ENCODE results near the gene FAM240A. TPM values are rescaled to one million over a fixed set of nuclear protein-coding genes. Genes with fewer than 3 reads are reported as not detected.

Gene FAM240A
- total RNA-seq, 1 experiment from 2014 or later = not detected

DNA sequence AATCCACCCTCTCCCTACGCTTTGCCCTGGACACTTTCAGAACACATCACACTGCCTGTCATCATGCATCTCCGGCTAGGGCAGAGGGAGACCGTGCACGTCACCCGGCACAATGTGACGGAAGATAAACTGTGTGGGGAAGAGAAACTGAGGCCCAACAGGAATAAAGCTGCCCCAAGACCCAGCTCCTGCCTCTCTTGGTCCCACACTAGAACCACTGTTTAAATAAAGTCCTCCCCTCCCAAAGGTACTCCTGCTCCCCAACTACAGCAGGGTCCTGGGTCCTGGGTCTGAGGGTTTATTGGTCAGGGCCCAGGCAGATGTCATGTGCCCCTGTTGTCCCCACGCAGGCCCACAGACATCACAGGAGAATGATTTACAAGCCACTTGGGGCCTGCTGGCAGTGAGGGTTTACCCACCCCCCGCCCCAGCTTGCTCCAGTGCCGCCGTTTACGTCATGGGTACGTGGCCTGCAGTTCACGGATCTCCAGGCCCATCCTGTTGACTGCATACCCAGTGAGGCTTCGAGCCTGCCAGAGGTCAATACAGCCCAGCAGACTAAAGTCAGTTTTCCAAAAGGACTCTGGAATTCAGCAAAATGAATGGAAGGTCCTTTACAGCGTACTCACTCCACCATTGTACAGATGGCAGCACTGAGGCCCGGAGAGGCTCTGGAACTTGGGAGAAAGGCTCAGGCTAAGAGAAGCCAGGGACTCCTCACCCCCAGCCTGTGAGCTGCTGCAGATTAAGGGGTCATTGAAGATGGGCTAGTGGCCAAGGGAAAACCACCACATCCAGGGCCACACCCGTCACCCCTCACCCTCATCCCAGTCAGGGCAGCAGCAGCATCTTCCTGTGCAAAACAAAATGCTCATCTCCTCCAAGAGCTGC, 57.9 kb downstream of the FAM240A start:
- intact Hi-C loops (cut with micrococcal nuclease; ENCODE audit: unreplicated experiment) = no loop called here
- no peaks in the 10 kb centered on the region for H3K4me1 Mint-ChIP-seq (ENCODE audit: low read depth, unreplicated experiment)
- ChIA-PET POLR2A (no interaction called here), CTCF (no interaction called here)
- no peaks in the 10 kb centered on the region for H3K36me3 Mint-ChIP-seq (ENCODE audit: insufficient read depth, unreplicated experiment)
- DNase-seq = peak in 1 of 2 experiments; percentile 12
- H3K4me3 ChIP-seq (ENCODE audit: low read depth, low read length) = no peak overlapping the region
- TF ChIP-seq, protein P1, sequence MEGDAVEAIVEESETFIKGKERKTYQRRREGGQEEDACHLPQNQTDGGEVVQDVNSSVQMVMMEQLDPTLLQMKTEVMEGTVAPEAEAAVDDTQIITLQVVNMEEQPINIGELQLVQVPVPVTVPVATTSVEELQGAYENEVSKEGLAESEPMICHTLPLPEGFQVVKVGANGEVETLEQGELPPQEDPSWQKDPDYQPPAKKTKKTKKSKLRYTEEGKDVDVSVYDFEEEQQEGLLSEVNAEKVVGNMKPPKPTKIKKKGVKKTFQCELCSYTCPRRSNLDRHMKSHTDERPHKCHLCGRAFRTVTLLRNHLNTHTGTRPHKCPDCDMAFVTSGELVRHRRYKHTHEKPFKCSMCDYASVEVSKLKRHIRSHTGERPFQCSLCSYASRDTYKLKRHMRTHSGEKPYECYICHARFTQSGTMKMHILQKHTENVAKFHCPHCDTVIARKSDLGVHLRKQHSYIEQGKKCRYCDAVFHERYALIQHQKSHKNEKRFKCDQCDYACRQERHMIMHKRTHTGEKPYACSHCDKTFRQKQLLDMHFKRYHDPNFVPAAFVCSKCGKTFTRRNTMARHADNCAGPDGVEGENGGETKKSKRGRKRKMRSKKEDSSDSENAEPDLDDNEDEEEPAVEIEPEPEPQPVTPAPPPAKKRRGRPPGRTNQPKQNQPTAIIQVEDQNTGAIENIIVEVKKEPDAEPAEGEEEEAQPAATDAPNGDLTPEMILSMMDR (IDR thresholded peaks at IDR 0.05; ENCODE audit: insufficient read depth in 1 of 2, low read depth in 1 of 2, low read length in 1 of 2, severe bottlenecking in 1 of 2, unreplicated experiment in 1 of 2) = no peak
- H3K27ac Mint-ChIP-seq (ENCODE audit: unreplicated experiment) = no peak overlapping the region
- no peaks in the 10 kb centered on the region for H3K9me3 ChIP-seq
- H3K4me1 ChIP-seq = no peaks in the 10 kb centered on the region
- H3K36me3 ChIP-seq (ENCODE audit: control insufficient read depth, insufficient read depth, low read length) = no peaks in the 10 kb centered on the region
- no peaks in the 10 kb centered on the region for H3K9me3 Mint-ChIP-seq (ENCODE audit: unreplicated experiment)
- H3K27me3 Mint-ChIP-seq (ENCODE audit: insufficient read depth, unreplicated experiment) = no peaks in the 10 kb centered on the region
- no peak overlapping the region for H3K4me3 Mint-ChIP-seq (ENCODE audit: unreplicated experiment)
- no TSS peak for BruUV-seq (replicated peaks)
- H3K27me3 ChIP-seq (replicated peaks; ENCODE audit: control insufficient read depth, insufficient read depth, low read length) = no peaks in the 10 kb centered on the region

DNA sequence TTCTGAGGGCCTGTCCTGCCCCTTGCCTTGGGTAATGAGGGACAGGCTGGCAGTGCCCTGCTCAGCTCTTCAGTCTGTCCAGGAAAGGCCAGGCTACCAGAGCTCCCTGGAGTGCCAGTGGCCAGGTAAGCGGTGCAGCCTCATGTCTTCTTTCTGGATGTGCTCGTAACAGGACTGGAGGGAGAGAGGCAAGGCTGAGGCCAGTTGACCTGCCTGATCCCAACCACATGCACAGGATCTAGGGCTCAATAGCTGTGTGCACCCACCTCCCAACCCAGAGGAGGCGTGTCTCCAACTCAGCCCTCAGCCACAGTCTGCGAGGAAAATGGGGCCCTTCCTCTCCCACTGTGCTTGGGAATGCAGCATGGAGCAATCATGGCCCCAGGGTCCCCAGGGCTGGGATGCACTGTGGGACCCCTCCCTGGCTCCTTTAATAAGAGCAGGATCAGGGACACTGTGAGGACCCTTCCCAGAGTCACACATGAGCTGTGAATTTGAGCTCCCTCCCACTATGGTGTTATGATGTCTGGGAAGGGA, 58.6 kb downstream of the FAM240A start:
- H3K36me3 ChIP-seq (ENCODE audit: control insufficient read depth, insufficient read depth, low read length) = no peaks in the 10 kb centered on the region
- TF ChIP-seq, protein P1 (IDR thresholded peaks at IDR 0.05; ENCODE audit: insufficient read depth in 1 of 2, low read depth in 1 of 2, low read length in 1 of 2, severe bottlenecking in 1 of 2, unreplicated experiment in 1 of 2) = no peak
- Mint-ChIP-seq H3K27ac (ENCODE audit: unreplicated experiment) (no peak overlapping the region), H3K27me3 (ENCODE audit: insufficient read depth, unreplicated experiment) (no peaks in the 10 kb centered on the region), H3K4me3 (ENCODE audit: unreplicated experiment) (no peak overlapping the region), H3K4me1 (ENCODE audit: low read depth, unreplicated experiment) (no peaks in the 10 kb centered on the region), H3K36me3 (ENCODE audit: insufficient read depth, unreplicated experiment) (no peaks in the 10 kb centered on the region), H3K9me3 (ENCODE audit: unreplicated experiment) (no peaks in the 10 kb centered on the region)
- CTCF ChIA-PET = no interaction called here
- no peaks in the 10 kb centered on the region for H3K9me3 ChIP-seq
- H3K4me1 ChIP-seq = no peaks in the 10 kb centered on the region
- POLR2A ChIA-PET = no interaction called here
- peak in 1 of 2 experiments; percentile 26 for DNase-seq
- H3K4me3 ChIP-seq (ENCODE audit: low read depth, low read length) = no peak overlapping the region
- intact Hi-C loops (cut with micrococcal nuclease; ENCODE audit: unreplicated experiment) = no loop called here
- no peaks in the 10 kb centered on the region for H3K27me3 ChIP-seq (replicated peaks; ENCODE audit: control insufficient read depth, insufficient read depth, low read length)
- no TSS peak for BruUV-seq (replicated peaks)

DNA sequence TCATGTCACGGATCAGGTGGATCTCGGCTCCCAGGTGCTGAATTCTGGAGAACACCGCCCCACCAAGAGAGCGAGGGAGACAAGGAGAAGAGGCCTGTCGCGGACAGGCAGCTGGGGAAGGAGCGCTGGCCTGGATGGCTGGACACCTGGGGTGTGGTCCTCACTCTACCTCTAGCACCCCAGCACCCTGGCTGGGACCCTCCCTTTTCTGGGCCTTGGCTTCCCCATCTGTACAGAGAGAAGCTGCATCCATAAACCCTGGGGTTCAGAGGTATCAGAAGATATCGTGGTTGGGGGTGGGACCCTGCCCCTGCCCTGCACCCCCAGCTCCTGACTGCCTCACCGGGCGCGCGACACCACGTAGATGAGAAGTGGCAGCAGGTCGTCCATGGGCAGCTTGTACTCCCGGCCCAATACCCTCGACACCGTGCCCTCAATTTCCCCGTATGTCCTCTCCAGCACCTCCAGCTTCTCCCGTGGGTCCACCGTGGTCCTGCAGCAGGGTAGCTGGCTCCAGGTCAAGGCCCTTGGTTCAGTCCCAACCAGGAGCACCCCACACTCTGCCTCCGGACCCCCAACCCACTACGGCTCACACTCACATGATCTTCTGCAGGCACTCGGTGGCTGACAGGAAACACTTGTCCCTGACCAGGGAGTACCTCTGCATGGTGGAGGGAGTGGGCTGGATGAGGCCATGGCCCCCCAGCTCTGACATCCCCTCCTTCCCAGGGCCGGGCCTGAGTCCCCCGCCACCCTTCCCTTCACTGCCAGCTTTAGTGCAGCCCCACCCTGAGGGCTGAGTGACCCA, 59.4 kb downstream of the FAM240A start:
- CTCF ChIA-PET = no interaction called here
- H3K4me1 ChIP-seq = no peaks in the 10 kb centered on the region
- POLR2A ChIA-PET = no interaction called here
- no peaks in the 10 kb centered on the region for H3K27me3 ChIP-seq (replicated peaks; ENCODE audit: control insufficient read depth, insufficient read depth, low read length)
- H3K27me3 Mint-ChIP-seq (ENCODE audit: insufficient read depth, unreplicated experiment) = no peaks in the 10 kb centered on the region
- H3K9me3 ChIP-seq = no peaks in the 10 kb centered on the region
- H3K4me3 ChIP-seq (ENCODE audit: low read depth, low read length) = no peak overlapping the region
- no peaks in the 10 kb centered on the region for H3K36me3 Mint-ChIP-seq (ENCODE audit: insufficient read depth, unreplicated experiment)
- BruUV-seq (replicated peaks) = no TSS peak
- H3K36me3 ChIP-seq (ENCODE audit: control insufficient read depth, insufficient read depth, low read length) = no peaks in the 10 kb centered on the region
- peak in 1 of 2 experiments; percentile 29 for DNase-seq
- no peaks in the 10 kb centered on the region for H3K9me3 Mint-ChIP-seq (ENCODE audit: unreplicated experiment)
- no peaks in the 10 kb centered on the region for H3K4me1 Mint-ChIP-seq (ENCODE audit: low read depth, unreplicated experiment)
- H3K27ac Mint-ChIP-seq (ENCODE audit: unreplicated experiment) = no peak overlapping the region
- H3K4me3 Mint-ChIP-seq (ENCODE audit: unreplicated experiment) = no peak overlapping the region
- intact Hi-C loops (cut with micrococcal nuclease; ENCODE audit: unreplicated experiment) = no loop called here
- TF ChIP-seq, protein P1 (IDR thresholded peaks at IDR 0.05; ENCODE audit: insufficient read depth in 1 of 2, low read depth in 1 of 2, low read length in 1 of 2, severe bottlenecking in 1 of 2, unreplicated experiment in 1 of 2) = no peak
